BJ (cell line): ENCODE measurements around the gene SCAPER. TPM values are rescaled to one million over a fixed set of nuclear protein-coding genes. Genes with fewer than 3 reads are reported as not detected.

ENCODE experiments used
- CTCF ChIA-PET: fragments of 350-600 bp; formaldehyde crosslinking; extraction: SDS; loops from one replicate; lab custom pipeline; 2021; ENCODE audit warnings: antibody characterized with exemption, inconsistent platforms; lab: Yijun Ruan, JAX
- POLR2A ChIA-PET: fragments of 300-600 bp; sonication (Branson Sonifier 250); formaldehyde crosslinking; extraction: SDS; loops from one replicate; lab custom pipeline; 2021; ENCODE audit warnings: antibody characterized with exemption; lab: Charles Lee
- DNase-seq: peaks from one replicate; pipeline ENCODE4 v3.0.0-alpha.2; 2011; ENCODE audit warnings: low read depth
- H3K27me3 ChIP-seq: 2 replicates; pipeline ENCODE4 v1.6.0; 2011; ENCODE audit warnings: low read length; ENCODE audit not compliant: control insufficient read depth, insufficient read depth
- H3K36me3 ChIP-seq: 2 replicates; pipeline ENCODE4 v1.5.1; 2011; ENCODE audit warnings: low read length; ENCODE audit not compliant: control insufficient read depth, insufficient read depth
- H3K4me3 ChIP-seq: 2 replicates; pipeline ENCODE4 v1.5.1; 2011; ENCODE audit warnings: low read depth, mild to moderate bottlenecking, control low read depth, low read length
- polyA plus RNA-seq: library from polyadenylated mRNA; depleted of rRNA; stranded (reverse); fragments of >200 nt; gene quantifications from 2 replicates; pipeline ENCODE4 v1.2.3, GENCODE V29; 2011
- TF ChIP-seq, protein P1 (sequence below): IDR thresholded peaks from 2 replicates; pipeline ENCODE4 v1.5.1; 2011; ENCODE audit warnings: low read depth, mild to moderate bottlenecking, control low read depth, inconsistent platforms, low read length, moderate library complexity; ENCODE audit not compliant: insufficient read depth

SCAPER gene
- polyA plus RNA-seq, 1 experiment: 2.3 TPM

GRCh38 chr15:76795217-76795616 lies 109.9 kb downstream of the SCAPER start:
- CTCF ChIA-PET: no interaction called here
- no peak for DNase-seq
- POLR2A ChIA-PET: no interaction called here
- Histone ChIP-seq H3K27me3 (no peaks in the 10 kb centered on the region), H3K36me3 (0 out of 2 replicates have a peak, but pooled peaks cover 1% of the 10 kb centered on the region), H3K4me3 (no peak overlapping the region)
- TF ChIP-seq, protein P1, sequence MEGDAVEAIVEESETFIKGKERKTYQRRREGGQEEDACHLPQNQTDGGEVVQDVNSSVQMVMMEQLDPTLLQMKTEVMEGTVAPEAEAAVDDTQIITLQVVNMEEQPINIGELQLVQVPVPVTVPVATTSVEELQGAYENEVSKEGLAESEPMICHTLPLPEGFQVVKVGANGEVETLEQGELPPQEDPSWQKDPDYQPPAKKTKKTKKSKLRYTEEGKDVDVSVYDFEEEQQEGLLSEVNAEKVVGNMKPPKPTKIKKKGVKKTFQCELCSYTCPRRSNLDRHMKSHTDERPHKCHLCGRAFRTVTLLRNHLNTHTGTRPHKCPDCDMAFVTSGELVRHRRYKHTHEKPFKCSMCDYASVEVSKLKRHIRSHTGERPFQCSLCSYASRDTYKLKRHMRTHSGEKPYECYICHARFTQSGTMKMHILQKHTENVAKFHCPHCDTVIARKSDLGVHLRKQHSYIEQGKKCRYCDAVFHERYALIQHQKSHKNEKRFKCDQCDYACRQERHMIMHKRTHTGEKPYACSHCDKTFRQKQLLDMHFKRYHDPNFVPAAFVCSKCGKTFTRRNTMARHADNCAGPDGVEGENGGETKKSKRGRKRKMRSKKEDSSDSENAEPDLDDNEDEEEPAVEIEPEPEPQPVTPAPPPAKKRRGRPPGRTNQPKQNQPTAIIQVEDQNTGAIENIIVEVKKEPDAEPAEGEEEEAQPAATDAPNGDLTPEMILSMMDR: no peak

GRCh38 chr15:76793162-76793561 lies 112.0 kb downstream of the SCAPER start:
- 0 out of 2 replicates have a peak, but pooled peaks cover 1% of the 10 kb centered on the region for H3K36me3 ChIP-seq
- no peaks in the 10 kb centered on the region for H3K27me3 ChIP-seq
- TF ChIP-seq, protein P1: no peak
- no peak overlapping the region for H3K4me3 ChIP-seq
- ChIA-PET CTCF (interaction anchor here (1.2 kb wide), 1 partner anchor 14 kb away, joined by 3 read pairs; no protein-coding TSS in a partner anchor), POLR2A (no interaction called here)
- no peak for DNase-seq

DNA sequence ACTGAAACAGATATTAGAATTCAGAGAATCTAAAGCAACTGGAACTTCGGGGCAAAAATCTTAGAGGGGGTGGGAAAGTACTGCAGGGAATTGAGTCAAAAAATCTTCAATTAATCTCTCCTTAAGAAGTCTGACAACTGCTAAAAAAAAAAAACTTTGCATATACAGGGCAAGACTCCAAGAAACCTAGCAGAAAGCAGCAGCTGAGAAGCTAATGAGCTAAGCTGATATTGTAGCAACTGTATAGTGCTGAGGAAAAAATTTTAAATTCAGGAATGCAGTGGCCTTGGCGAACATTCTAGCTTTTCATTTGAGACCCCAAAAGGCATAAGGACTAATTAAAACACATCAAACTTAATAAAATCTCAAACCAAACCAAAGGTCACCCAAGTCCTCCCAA lies 113.6 kb downstream of the SCAPER start:
- POLR2A ChIA-PET: no interaction called here
- Histone ChIP-seq H3K4me3 (no peak overlapping the region), H3K27me3 (no peaks in the 10 kb centered on the region), H3K36me3 (0 out of 2 replicates have a peak, but pooled peaks cover 1% of the 10 kb centered on the region)
- DNase-seq: no peak
- TF ChIP-seq, protein P1: no peak
- CTCF ChIA-PET: interaction anchor here (0.5 kb wide), 1 partner anchor 49 kb away, joined by 4 read pairs; no protein-coding TSS in a partner anchor

GRCh38 chr15:76787273-76787672 lies 117.9 kb downstream of the SCAPER start:
- POLR2A ChIA-PET: no interaction called here
- CTCF ChIA-PET: interaction anchor here (1.4 kb wide), 1 partner anchor 10 kb away, joined by 3 read pairs; no protein-coding TSS in a partner anchor

DNA sequence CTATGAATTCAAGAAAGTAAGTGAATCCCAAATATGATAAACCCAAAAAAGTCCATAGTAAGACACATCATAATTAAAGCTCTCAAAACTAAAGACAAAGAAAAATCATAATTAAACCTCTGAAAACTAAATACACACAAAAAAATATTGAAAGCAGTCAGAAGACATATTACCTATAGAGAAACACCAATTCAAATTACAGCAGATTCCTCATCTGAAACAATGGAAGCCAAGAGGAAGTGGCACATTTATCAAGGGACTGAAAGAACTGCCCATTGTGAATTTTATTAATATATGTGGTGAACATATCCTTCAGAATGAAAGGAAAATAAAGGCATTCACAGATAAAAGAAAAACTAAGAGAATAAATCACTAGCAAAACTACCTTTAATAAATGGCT lies 128.2 kb downstream of the SCAPER start:
- CTCF ChIA-PET: no interaction called here
- H3K27me3 ChIP-seq: no peaks in the 10 kb centered on the region
- TF ChIP-seq, protein P1: no peak
- no peak overlapping the region for H3K4me3 ChIP-seq
- POLR2A ChIA-PET: no interaction called here
- H3K36me3 ChIP-seq: no peaks in the 10 kb centered on the region
- DNase-seq: no peak

More at GRCh38 chr15:76787273-76787672, 117.9 kb downstream of the SCAPER start:
- no peak for DNase-seq
- Histone ChIP-seq H3K36me3 (no peaks in the 10 kb centered on the region), H3K4me3 (no peak overlapping the region), H3K27me3 (no peaks in the 10 kb centered on the region)
- TF ChIP-seq, protein P1: no peak
